ENCODE results near the gene PHAX.

GRCh38 chr5:126641387-126641786, 40.6 kb downstream of the PHAX start:
- no peak for TF ChIP-seq CTCF (IDR thresholded peaks at IDR 0.05)
- no peak for TF ChIP-seq POLR2A (IDR thresholded peaks at IDR 0.05)

All from uterus (tissue), 2 donors.